ENCODE measurements around the gene PCDHGB7. TPM values are rescaled to one million over a fixed set of nuclear protein-coding genes. Genes with fewer than 3 reads are reported as not detected.
A peak's percentile ranks its signal among the peaks of the same experiment; 100 is the strongest.
"Not testable (repeated sequence)": the region's sequence is repeated elsewhere in the genome, so short reads cannot be mapped to it uniquely, and the experiment has no call there.

PCDHGB7 gene
- total RNA-seq, 1 donor = 2.2 TPM

- not testable (repeated sequence) for DNase-seq (ENCODE audit: low read depth in 2 of 3, low spot score in 2 of 3)
Measured at GRCh38 chr5:141394401-141395187, 22.9 kb upstream of the PCDHGB7 start.

DNA sequence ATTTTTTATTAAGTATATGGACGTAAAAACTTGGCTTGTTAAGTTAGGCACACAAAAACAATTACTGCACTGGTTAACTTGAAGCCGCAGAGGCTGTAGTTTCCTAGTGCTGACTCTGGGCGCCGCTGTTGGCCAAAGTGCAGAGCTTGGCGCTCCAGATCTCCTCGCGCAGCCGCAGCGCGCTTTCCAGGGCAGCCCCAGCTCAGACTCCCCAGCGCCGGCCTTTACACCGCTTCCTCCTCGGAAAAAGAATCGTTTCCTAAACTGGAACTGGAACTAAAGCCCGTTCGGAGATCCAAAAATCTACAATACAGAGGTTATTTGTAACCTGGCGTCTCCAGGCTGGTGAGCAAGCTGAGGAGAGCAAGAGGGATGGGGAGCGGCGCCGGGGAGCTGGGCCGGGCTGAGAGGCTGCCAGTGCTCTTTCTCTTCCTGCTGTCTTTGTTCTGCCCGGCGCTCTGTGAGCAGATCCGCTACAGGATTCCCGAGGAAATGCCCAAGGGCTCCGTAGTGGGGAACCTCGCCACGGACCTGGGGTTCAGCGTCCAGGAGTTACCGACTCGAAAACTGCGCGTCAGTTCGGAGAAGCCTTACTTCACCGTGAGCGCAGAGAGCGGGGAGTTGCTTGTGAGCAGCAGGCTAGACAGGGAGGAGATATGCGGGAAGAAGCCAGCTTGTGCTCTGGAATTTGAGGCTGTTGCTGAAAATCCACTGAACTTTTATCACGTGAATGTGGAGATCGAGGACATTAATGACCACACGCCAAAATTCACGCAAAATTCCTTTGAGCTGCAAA is 19.5 kb upstream of the PCDHGB7 start, which contains the start of gene PCDHGB5:
Gene PCDHGB5 (plus strand): TSS at position 192 of the 796 bp plus-strand sequence. CDS start 181 bp downstream, at position 373.
- DNase-seq (ENCODE audit: low read depth in 2 of 3, low spot score in 2 of 3) = peak in 1 of 3 donors; percentile 66

DNA sequence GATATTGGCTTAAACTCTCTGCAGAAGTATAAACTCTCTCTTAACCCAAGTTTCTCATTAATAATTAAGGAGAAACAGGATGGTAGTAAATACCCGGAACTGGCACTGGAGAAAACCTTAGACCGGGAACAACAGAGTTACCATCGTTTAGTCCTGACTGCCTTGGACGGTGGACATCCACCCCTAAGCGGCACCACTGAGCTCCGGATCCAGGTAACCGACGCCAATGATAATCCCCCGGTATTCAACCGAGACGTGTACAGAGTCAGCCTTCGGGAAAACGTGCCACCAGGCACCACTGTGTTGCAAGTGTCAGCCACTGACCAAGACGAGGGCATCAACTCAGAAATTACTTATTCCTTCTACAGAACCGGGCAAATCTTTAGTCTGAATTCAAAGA is 18.9 kb upstream of the PCDHGB7 start:
- DNase-seq (ENCODE audit: low read depth in 2 of 3, low spot score in 2 of 3) = no peak

DNA sequence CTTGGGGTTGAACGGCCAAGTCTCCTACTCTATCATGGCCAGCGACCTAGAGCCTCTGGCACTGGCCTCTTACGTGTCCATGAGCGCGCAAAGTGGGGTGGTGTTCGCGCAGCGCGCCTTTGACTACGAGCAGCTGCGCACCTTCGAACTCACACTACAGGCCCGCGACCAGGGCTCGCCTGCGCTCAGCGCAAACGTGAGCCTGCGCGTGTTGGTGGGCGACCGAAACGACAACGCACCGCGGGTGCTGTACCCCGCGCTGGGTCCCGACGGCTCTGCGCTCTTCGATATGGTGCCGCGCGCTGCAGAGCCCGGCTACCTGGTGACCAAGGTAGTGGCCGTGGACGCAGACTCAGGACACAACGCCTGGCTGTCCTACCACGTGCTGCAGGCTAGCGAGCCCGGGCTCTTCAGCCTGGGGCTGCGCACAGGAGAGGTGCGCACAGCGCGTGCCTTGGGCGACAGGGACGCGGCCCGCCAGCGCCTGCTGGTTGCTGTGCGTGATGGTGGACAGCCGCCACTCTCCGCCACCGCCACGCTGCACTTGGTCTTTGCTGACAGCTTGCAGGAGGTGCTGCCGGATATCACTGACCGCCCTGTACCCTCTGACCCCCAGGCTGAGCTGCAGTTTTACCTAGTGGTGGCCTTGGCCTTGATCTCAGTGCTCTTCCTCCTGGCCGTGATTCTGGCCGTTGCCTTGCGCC is 17.8 kb upstream of the PCDHGB7 start:
- DNase-seq (ENCODE audit: low read depth in 2 of 3, low spot score in 2 of 3) = no peak

DNA sequence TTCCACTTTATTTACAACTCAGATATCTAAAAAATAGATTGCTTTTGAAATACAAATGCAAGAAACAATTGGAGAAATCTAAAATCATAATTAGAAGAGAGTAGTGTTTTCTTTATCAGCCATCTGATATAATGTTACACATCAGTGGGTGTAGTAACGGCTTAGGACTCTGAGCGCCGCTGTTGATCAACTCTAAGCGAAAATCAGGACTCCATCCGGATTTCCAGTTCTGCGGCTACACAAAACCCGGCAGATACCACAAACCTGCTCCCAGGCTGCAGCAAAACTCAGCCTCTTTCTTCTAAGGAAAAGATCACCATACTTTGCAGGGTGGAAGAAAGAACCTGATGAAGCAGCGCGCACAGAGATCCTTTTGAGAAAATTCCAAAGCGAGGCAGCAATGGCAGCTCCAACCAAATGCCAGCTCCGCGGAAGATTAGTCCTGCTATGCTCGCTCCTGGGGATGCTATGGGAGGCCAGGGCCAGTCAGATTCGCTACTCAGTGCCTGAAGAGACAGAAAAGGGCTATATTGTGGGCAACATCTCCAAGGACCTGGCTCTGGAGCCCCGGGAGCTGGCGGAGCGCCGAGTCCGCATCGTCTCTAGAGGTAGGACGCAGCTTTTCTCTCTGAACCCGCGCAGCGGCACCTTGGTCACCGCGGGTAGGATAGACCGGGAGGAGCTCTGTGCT is 14.8 kb upstream of the PCDHGB7 start, which contains the start of gene PCDHGA9:
Gene PCDHGA9 (plus strand): TSS at position 226 of the 691 bp plus-strand sequence. CDS start 175 bp downstream, at position 401.
- no peak for DNase-seq (ENCODE audit: low read depth in 2 of 3, low spot score in 2 of 3)

DNA sequence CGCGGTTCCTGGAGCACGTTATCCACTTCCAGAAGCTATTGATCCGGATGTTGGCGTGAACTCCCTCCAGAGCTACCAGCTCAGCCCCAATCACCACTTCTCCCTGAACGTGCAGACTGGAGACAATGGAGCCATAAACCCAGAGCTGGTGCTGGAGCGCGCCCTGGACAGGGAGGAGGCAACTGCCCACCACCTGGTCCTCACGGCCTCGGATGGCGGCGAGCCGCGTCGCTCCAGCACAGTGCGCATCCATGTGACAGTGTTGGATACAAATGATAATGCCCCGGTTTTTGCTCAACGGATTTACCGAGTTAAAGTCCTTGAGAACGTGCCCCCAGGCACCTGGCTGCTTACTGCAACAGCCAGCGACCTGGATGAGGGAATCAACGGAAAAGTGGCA is 14.1 kb upstream of the PCDHGB7 start:
- no peak for DNase-seq (ENCODE audit: low read depth in 2 of 3, low spot score in 2 of 3)

DNA sequence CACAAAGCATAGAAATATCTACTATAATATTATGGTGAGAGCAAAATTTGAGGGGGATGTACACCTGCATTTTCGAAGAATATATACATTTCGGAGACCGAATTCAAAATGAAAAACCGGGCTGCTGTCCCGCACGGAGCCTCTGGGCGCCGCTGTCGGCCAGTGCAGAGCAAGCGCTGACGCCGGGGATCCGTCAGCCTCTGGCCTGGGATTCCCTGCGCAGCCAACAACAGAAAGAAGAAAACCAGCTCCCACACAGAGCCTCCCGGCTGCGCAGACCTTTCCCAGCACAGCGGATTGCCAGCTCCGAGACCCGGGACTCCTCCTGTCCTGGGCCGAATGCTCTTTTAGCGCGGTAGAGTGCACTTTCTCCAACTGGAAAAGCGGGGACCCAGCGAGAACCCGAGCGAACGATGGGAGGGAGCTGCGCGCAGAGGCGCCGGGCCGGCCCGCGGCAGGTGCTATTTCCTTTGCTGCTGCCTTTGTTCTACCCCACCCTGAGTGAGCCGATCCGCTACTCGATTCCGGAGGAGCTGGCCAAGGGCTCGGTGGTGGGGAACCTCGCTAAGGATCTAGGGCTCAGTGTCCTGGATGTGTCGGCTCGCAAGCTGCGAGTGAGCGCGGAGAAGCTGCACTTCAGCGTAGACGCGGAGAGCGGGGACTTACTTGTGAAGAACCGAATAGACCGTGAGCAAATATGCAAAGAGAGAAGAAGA is 9.5 kb upstream of the PCDHGB7 start, which contains the start of gene PCDHGB6:
Gene PCDHGB6 (plus strand): TSS at position 232 of the 716 bp plus-strand sequence. CDS start 182 bp downstream, at position 414.
- peak in 2 of 3 donors; percentile 42 to 58 for DNase-seq (ENCODE audit: low read depth in 2 of 3, low spot score in 2 of 3)

GRCh38 chr5:141409598-141410306 is 7.7 kb upstream of the PCDHGB7 start:
- no peak for DNase-seq (ENCODE audit: low read depth in 2 of 3, low spot score in 2 of 3)

GRCh38 chr5:141411575-141411974 is 5.9 kb upstream of the PCDHGB7 start:
- DNase-seq (ENCODE audit: low read depth in 2 of 3, low spot score in 2 of 3) = no peak

GRCh38 chr5:141412854-141413539 is 4.5 kb upstream of the PCDHGB7 start, which contains the start of gene PCDHGA10:
Gene PCDHGA10, plus strand, starts transcription at chr5:141412987. Its CDS starts 189 bp downstream, at chr5:141413176.
- DNase-seq (ENCODE audit: low read depth in 2 of 3, low spot score in 2 of 3) = peak in 2 of 3 donors; percentile 61 to 82

DNA sequence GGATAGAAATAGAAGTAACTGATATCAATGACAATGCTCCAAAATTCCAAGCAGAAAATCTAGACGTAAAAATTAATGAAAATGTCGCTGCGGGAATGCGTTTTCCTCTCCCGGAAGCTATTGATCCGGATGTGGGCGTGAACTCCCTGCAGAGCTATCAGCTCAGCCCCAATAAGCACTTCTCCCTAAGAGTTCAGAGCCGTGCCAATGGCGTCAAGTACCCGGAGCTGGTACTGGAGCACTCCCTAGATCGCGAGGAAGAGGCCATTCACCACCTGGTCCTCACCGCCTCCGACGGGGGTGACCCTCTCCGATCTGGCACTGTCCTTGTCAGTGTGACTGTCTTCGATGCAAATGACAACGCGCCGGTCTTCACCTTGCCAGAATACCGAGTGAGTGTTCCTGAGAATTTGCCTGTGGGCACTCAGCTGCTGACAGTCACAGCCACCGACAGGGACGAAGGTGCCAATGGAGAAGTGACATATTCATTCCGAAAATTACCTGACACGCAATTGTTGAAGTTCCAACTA is 3.9 kb upstream of the PCDHGB7 start:
- DNase-seq (ENCODE audit: low read depth in 2 of 3, low spot score in 2 of 3) = no peak

GRCh38 chr5:141414548-141415274 is 2.8 kb upstream of the PCDHGB7 start:
- not testable (repeated sequence) for DNase-seq (ENCODE audit: low read depth in 2 of 3, low spot score in 2 of 3)

GRCh38 chr5:141415275-141415618 is 2.2 kb upstream of the PCDHGB7 start:
- DNase-seq (ENCODE audit: low read depth in 2 of 3, low spot score in 2 of 3) = not testable (repeated sequence)

- no peak for DNase-seq (ENCODE audit: low read depth in 2 of 3, low spot score in 2 of 3)
Measured at GRCh38 chr5:141419074-141419880, 1.8 kb downstream of the PCDHGB7 start.

- DNase-seq (ENCODE audit: low read depth in 2 of 3, low spot score in 2 of 3) = peak in 2 of 3 donors; percentile 63 to 78
Measured at GRCh38 chr5:141420855-141421488, 3.5 kb downstream of the PCDHGB7 start, which contains the start of gene PCDHGA11. Gene PCDHGA11, plus strand, starts transcription at chr5:141421051. Its CDS starts 177 bp downstream, at chr5:141421228.

- no peak for DNase-seq (ENCODE audit: low read depth in 2 of 3, low spot score in 2 of 3)
Measured at GRCh38 chr5:141421489-141421855, 4.0 kb downstream of the PCDHGB7 start.

Measured in hematopoietic multipotent progenitor cell (in vitro differentiated cells).